Ureter (tissue), 1 donor: ENCODE data around the gene CYYR1. TPM values are rescaled to one million over a fixed set of nuclear protein-coding genes. Genes with fewer than 3 reads are reported as not detected.

Experiments
- DNase-seq: peaks from one replicate; pipeline ENCODE4 v3.0.0-alpha.2; 2020; ENCODE audit warnings: low spot score
- total RNA-seq: library from RNA; stranded (reverse); gene quantifications from one replicate; pipeline ENCODE4 v1.2.4, GENCODE V29; 2023
- donor health status: DM: yes; HTN: yes; CAD: no.

The CYYR1 gene
- total RNA-seq, 1 donor from 2014 or later: 27.6 TPM

DNA sequence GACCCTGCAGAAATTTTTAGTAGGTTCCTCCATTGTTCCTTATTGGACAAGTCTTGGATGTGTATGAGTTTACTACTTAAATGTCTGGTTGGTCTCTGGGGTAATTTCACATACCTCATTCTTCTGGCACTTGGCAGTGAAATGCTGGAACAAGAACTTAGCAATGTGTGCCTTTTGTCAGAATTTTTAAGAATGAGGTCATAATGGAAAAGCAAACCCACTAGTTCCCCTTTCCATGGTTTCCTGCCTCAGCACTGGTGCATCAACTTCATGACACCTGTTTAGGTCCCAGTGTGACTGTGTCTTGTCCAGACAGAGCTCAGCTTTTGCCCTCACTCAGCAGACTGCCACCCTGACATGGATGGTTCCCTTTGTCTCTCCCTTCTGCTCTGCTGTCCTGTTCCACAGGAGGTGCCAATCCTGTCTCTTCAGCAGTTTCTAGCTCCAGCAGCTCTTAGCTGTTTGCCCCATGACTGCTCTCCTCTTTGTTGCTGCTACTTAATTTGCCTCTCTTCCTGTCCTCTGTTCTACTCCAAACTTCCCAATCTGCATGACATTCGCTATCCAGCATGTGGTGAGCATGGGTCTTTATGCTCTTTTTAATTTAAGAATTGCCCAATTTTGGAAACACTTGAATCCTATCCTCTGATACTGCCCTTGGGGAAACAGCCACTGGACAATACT, 135.6 kb downstream of the CYYR1 start:
- DNase-seq: no peak

GRCh38 chr21:26433386-26433785, 139.7 kb downstream of the CYYR1 start:
- DNase-seq: no peak

GRCh38 chr21:26432410-26432809, 140.7 kb downstream of the CYYR1 start:
- no peak for DNase-seq

- no peak for DNase-seq
These were observed 147.5 kb downstream of the CYYR1 start for GRCh38 chr21:26425576-26425975.

GRCh38 chr21:26423511-26423910, 149.6 kb downstream of the CYYR1 start:
- no peak for DNase-seq

DNA sequence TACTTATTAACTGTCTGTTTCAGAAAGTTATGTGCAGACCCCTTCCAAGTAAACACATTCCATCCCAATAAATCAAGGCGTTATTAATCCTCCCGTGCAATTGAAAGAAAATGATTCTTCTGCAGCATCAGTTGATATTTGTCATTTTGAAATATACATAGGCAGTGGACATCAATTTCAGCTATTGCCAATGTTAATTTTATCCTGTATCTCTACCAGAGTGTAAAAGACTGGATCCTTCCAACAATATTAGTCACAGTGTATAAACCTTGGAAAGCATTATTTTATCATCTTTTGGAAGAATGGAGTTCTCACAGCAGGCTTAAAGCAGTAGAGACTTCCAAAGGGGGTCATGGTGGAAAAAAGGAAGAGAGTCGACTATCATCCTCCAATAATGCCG, 150.4 kb downstream of the CYYR1 start:
- no peak for DNase-seq

DNA sequence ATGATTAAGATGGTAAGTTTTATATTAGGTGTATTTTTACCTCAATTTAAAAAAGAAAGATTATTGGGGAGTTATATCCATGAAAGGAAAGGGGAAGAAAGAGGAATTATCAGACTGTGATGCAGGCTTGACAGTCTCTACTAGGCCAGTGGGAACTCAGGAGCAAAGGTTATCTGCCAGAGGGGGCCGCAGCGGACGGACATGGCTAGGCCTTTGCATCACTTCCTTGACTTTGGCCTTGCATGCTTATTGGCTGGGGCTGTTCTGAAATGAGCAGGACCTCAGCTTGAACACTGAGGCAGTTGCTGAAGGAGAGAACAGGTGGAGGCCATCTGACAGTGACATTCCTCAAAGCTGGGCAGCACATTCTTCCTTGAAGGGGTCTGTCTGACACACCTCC, 150.9 kb downstream of the CYYR1 start:
- DNase-seq: no peak

- no peak for DNase-seq
These were observed 151.4 kb downstream of the CYYR1 start for GRCh38 chr21:26421724-26422123.
